Ovary (tissue), 3 donors: Measurements from ENCODE around the gene RAVER2.

Source experiments
- EP300 ChIP-seq: sonication (generic); formaldehyde crosslinking; IDR thresholded peaks from one replicate; pipeline ENCODE4 v1.6.1; 2017; ENCODE audit warnings: antibody characterized with exemption
- POLR2A ChIP-seq: fragments of 450-650 bp; IDR thresholded peaks from one replicate; pipeline ENCODE4 v1.6.1; 2017; ENCODE audit warnings: antibody characterized with exemption, mild to moderate bottlenecking, moderate library complexity
- TF ChIP-seq, protein P1 (sequence below), 3 donors: fragments of 450-650 bp in 2 of 3; fragments of 200-600 bp in 1 of 3; IDR thresholded peaks; one replicate each; pipeline versions ENCODE4 v1.5.1 to v1.8.0; 2016 to 2022; ENCODE audit warnings: antibody characterized with exemption in 3 of 3, mild to moderate bottlenecking in 1 of 3
- donor health status: DM: no; HTN: no; CAD: no.

- TF ChIP-seq POLR2A (no peak), EP300 (no peak)
- TF ChIP-seq, protein P1, sequence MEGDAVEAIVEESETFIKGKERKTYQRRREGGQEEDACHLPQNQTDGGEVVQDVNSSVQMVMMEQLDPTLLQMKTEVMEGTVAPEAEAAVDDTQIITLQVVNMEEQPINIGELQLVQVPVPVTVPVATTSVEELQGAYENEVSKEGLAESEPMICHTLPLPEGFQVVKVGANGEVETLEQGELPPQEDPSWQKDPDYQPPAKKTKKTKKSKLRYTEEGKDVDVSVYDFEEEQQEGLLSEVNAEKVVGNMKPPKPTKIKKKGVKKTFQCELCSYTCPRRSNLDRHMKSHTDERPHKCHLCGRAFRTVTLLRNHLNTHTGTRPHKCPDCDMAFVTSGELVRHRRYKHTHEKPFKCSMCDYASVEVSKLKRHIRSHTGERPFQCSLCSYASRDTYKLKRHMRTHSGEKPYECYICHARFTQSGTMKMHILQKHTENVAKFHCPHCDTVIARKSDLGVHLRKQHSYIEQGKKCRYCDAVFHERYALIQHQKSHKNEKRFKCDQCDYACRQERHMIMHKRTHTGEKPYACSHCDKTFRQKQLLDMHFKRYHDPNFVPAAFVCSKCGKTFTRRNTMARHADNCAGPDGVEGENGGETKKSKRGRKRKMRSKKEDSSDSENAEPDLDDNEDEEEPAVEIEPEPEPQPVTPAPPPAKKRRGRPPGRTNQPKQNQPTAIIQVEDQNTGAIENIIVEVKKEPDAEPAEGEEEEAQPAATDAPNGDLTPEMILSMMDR (IDR thresholded peaks at IDR 0.05): no peak
Measured at GRCh38 chr1:64711266-64711665, 33.6 kb upstream of the RAVER2 start.
